GM12875 (cell line): ENCODE measurements around the gene AKAP13.

Experiments used
- H3K4me3 ChIP-seq: one replicate; pipeline ENCODE4 v1.5.1; 2011; ENCODE audit warnings: low read depth, low read length, control low read depth
- TF ChIP-seq, protein P1 (sequence below): IDR thresholded peaks from 2 replicates; pipeline ENCODE4 v1.5.1; 2011; ENCODE audit warnings: low read depth, mild to moderate bottlenecking, control low read depth, inconsistent platforms, low read length, moderate library complexity, borderline replicate concordance; ENCODE audit not compliant: insufficient read depth

Gene AKAP13

GRCh38 chr15:85361323-85361722 is 19.1 kb upstream of the AKAP13 start:
- TF ChIP-seq, protein P1, sequence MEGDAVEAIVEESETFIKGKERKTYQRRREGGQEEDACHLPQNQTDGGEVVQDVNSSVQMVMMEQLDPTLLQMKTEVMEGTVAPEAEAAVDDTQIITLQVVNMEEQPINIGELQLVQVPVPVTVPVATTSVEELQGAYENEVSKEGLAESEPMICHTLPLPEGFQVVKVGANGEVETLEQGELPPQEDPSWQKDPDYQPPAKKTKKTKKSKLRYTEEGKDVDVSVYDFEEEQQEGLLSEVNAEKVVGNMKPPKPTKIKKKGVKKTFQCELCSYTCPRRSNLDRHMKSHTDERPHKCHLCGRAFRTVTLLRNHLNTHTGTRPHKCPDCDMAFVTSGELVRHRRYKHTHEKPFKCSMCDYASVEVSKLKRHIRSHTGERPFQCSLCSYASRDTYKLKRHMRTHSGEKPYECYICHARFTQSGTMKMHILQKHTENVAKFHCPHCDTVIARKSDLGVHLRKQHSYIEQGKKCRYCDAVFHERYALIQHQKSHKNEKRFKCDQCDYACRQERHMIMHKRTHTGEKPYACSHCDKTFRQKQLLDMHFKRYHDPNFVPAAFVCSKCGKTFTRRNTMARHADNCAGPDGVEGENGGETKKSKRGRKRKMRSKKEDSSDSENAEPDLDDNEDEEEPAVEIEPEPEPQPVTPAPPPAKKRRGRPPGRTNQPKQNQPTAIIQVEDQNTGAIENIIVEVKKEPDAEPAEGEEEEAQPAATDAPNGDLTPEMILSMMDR: no peak
- H3K4me3 ChIP-seq: no peak overlapping the region

DNA sequence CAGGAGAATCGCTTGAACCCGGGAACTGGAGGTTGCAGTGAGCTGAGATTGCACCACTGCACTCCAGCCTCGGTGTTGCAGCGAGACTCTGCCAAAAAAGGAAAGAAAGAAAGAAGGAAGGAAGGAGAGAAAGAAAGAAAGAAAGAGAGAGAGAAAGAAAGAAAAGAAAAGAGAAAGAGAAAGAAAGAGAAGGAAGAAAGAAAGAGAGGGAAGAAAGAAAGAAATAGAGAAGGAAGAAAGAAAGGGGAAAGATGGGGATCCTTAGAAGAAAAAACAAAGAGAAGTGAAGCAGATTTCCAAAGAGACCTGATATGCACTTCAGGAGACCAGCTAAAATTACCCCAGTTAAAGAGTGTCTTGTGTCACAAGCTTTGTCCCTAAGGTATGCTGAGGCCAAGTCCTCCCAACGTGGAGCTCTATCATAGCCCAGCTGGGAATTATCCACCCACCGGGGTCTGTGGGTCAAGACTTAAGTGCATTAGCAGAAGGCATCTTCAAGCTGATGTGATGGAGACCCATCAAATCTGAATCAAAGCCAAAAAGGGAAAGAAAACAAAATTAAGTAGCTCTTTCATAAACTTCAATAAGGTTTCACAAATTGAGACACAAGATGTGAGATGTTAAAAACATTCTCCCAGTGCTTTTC is 17.8 kb upstream of the AKAP13 start:
- no peak overlapping the region for H3K4me3 ChIP-seq
- TF ChIP-seq, protein P1: no peak

- TF ChIP-seq, protein P1: no peak
- H3K4me3 ChIP-seq: no peak overlapping the region
Observed at GRCh38 chr15:85365980-85366379, 14.4 kb upstream of the AKAP13 start.

DNA sequence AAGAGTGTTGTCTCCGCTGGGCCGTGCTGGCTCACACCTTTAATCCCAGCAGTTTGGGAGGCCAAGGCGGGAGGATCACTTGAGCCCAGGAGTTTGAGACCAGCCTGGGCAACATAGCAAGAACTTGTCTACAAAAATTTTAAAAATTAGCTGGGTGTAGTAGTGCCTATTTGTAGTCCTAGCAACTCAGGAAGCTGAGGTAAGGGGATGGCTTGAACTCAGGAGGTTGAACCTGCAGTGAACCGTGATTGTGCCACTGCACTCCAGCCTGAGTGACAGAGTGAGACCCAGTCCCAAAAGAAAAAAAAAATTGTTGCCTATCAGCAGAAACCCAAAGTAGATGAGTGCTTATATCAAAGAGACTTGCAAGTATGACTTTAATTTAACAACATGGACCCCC is 12.7 kb upstream of the AKAP13 start:
- no peak overlapping the region for H3K4me3 ChIP-seq
- TF ChIP-seq, protein P1: no peak

DNA sequence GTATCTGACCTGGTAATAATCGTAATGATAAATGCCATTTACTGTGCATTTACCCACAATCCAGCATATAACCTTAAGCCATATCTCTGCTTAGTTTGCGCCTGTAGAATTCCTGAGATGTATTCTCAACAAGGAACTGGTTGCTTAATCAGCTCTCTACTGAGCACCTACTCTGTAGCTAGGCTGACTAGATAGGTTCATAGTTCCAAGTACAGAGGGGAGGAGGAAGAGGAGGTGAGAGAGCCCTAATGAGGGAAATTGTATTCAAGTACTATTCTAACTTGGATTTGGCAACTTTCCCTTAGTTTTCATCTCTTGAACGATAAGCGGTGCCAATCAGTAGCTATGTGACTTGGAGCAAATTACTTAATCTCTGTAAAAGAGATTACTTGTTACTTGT is 5.6 kb upstream of the AKAP13 start:
- no peak overlapping the region for H3K4me3 ChIP-seq
- TF ChIP-seq, protein P1: no peak

- no peak overlapping the region for H3K4me3 ChIP-seq
- TF ChIP-seq, protein P1: no peak
Observed at GRCh38 chr15:85377269-85377668, 3.1 kb upstream of the AKAP13 start.

GRCh38 chr15:85377986-85378385 is 2.4 kb upstream of the AKAP13 start:
- H3K4me3 ChIP-seq: no peak overlapping the region
- TF ChIP-seq, protein P1: no peak
